H1 (cell line): ENCODE results near the gene MKRN2OS.

Experiments used
- CTCF ChIP-seq, 3 experiments: IDR thresholded peaks; 1 replicate in 2 of 3; 2 replicates in 1 of 3; pipeline versions ENCODE4 v1.5.1 to v1.6.1; 2011; ENCODE audit warnings: low read length in 3 of 3, mild to moderate bottlenecking in 3 of 3, inconsistent platforms in 2 of 3, low read depth in 1 of 3, moderate library complexity in 1 of 3; ENCODE audit not compliant: insufficient read depth in 1 of 3; ENCODE audit errors: control extremely low read depth in 1 of 3
- JUND ChIP-seq: IDR thresholded peaks from 2 replicates; pipeline ENCODE4 v1.6.1; 2011; ENCODE audit warnings: mild to moderate bottlenecking, improper control_type of control experiment, low read length
- PHF8 ChIP-seq: fragments of 200-600 bp; sonication (generic); conservative IDR thresholded peaks from 2 replicates; pipeline ENCODE4 v1.7.1; 2012; ENCODE audit warnings: low read depth, mild to moderate bottlenecking, inconsistent platforms, low read length, moderate library complexity
- POLR2A ChIP-seq, 2 experiments: IDR thresholded peaks; 1 replicate in 1 of 2; 2 replicates in 1 of 2; pipeline ENCODE4 v1.6.1; 2011; ENCODE audit warnings: low read depth in 2 of 2, low read length in 2 of 2, mild to moderate bottlenecking in 2 of 2; ENCODE audit errors: control extremely low read depth in 1 of 2
- POLR2AphosphoS5 ChIP-seq: IDR thresholded peaks from 2 replicates; pipeline ENCODE4 v1.6.1; 2011; ENCODE audit warnings: low read depth, low read length
- RBBP5 ChIP-seq: IDR thresholded peaks from 2 replicates; pipeline ENCODE4 v1.7.1; 2012; ENCODE audit warnings: low read depth, mild to moderate bottlenecking, inconsistent platforms, low read length, moderate library complexity, borderline replicate concordance
- TAF1 ChIP-seq: IDR thresholded peaks from 2 replicates; pipeline ENCODE4 v1.6.1; 2011; ENCODE audit warnings: mild to moderate bottlenecking, low read depth, low read length

GRCh38 chr3:12590096-12590495, 44.8 kb upstream of the MKRN2OS start:
- TF ChIP-seq CTCF (IDR thresholded peaks at IDR 0.05; ENCODE audit: control extremely low read depth in 1 of 3, insufficient read depth in 1 of 3, low read depth in 1 of 3, low read length in 3 of 3) (no peak), TAF1 (no peak), JUND (no peak), POLR2A (IDR thresholded peaks at IDR 0.05; ENCODE audit: control extremely low read depth in 1 of 2, low read depth in 2 of 2, low read length in 2 of 2) (no peak), RBBP5 (no peak), PHF8 (no peak), POLR2AphosphoS5 (no peak)
